ENCODE measurements around the gene KIF11. TPM values are rescaled to one million over a fixed set of nuclear protein-coding genes. Genes with fewer than 3 reads are reported as not detected.

Gene KIF11
- total and polyA plus RNA-seq, 2 donors (not counting 3 experiments of a cell fraction or from before 2014, with no cell fraction given), result 7.3 to 42.6 TPM

GRCh38 chr10:92615515-92615914 is 22.6 kb downstream of the KIF11 start:
- intact Hi-C loops (cut with micrococcal nuclease), result no loop called here
- TF ChIP-seq POLR2A (IDR thresholded peaks at IDR 0.05; ENCODE audit: low read depth, low read length), result no peak
- TF ChIP-seq MYC (IDR thresholded peaks at IDR 0.05; ENCODE audit: low read depth, low read length), result no peak
- TF ChIP-seq JUN (IDR thresholded peaks at IDR 0.05; ENCODE audit: borderline replicate concordance, insufficient read depth, insufficient read length, low read depth), result no peak
- TF ChIP-seq GATA2 (IDR thresholded peaks at IDR 0.05; ENCODE audit: insufficient read depth, insufficient read length, low read depth, low read length), result no peak
- TF ChIP-seq, protein P1, sequence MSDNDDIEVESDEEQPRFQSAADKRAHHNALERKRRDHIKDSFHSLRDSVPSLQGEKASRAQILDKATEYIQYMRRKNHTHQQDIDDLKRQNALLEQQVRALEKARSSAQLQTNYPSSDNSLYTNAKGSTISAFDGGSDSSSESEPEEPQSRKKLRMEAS (IDR thresholded peaks at IDR 0.05; ENCODE audit: insufficient read depth, insufficient read length), result no peak
- no peak for TF ChIP-seq CTCF (IDR thresholded peaks at IDR 0.05; ENCODE audit: extremely low read depth in 1 of 2, insufficient read depth in 1 of 2, low read depth in 1 of 2, low read length in 2 of 2)
- Histone ChIP-seq H3K9ac (replicated peaks; ENCODE audit: extremely low read depth, insufficient read depth, low read length) (no peak overlapping the region), H4K20me1 (replicated peaks; ENCODE audit: control insufficient read depth, extremely low read depth, insufficient read depth, low read length) (no peaks in the 10 kb centered on the region), H3K4me3 (replicated peaks in 1 of 3; ENCODE audit: insufficient read depth in 1 of 3, low read depth in 1 of 3, low read length in 3 of 3) (no peak overlapping the region), H3K27me3 (ENCODE audit: control insufficient read depth in 2 of 2, insufficient read depth in 2 of 2, low read length in 2 of 2) (no peaks in the 10 kb centered on the region), H3K9me3 (replicated peaks; ENCODE audit: control insufficient read depth, insufficient read depth, low read length) (no peaks in the 10 kb centered on the region), H3K79me2 (ENCODE audit: control insufficient read depth, insufficient read depth, low read length) (peaks cover 18% of the 10 kb centered on the region), H3K27ac (ENCODE audit: insufficient read depth, low read depth, low read length) (no peak overlapping the region), H3K4me1 (ENCODE audit: control insufficient read depth, extremely low read depth, insufficient read depth, low read length) (no peaks in the 10 kb centered on the region), H3K36me3 (ENCODE audit: control insufficient read depth in 2 of 2, extremely low read depth in 1 of 2, insufficient read depth in 2 of 2, low read length in 2 of 2) (peaks cover 0 to 18% of the 10 kb centered on the region in 2 experiments), H3K4me2 (ENCODE audit: insufficient read depth, low read length) (no peak overlapping the region), H3K9me1 (replicated peaks; ENCODE audit: control insufficient read depth, extremely low read depth, insufficient read depth, low read length) (no peaks in the 10 kb centered on the region), H2AFZ (ENCODE audit: low read depth, low read length) (no peak overlapping the region)
- ChIA-PET POLR2A (no interaction called here), CTCF (interaction anchor here (1.0 to 1.4 kb wide), 3 partner anchors 8 to 25 kb away, joined by 3 to 8 read pairs (median 3); no protein-coding TSS in a partner anchor)
- dilution Hi-C loops (cut with MboI; ENCODE audit: extremely low pct_ligation_motif_present, low sequenced_read_pairs), result no loop called here
- FAIRE-seq, result no peak
- no TSS peak for BruUV-seq (replicated peaks)
- no peak for DNase-seq (ENCODE audit: low read depth, low spot score)

GRCh38 chr10:92619368-92619767 is 26.4 kb downstream of the KIF11 start:
- Histone ChIP-seq H2AFZ (ENCODE audit: low read depth, low read length) (no peak overlapping the region), H3K9ac (replicated peaks; ENCODE audit: extremely low read depth, insufficient read depth, low read length) (no peak overlapping the region), H4K20me1 (replicated peaks; ENCODE audit: control insufficient read depth, extremely low read depth, insufficient read depth, low read length) (no peaks in the 10 kb centered on the region), H3K9me1 (replicated peaks; ENCODE audit: control insufficient read depth, extremely low read depth, insufficient read depth, low read length) (no peaks in the 10 kb centered on the region), H3K9me3 (replicated peaks; ENCODE audit: control insufficient read depth, insufficient read depth, low read length) (no peaks in the 10 kb centered on the region), H3K27ac (ENCODE audit: insufficient read depth, low read depth, low read length) (no peak overlapping the region), H3K27me3 (ENCODE audit: control insufficient read depth in 2 of 2, insufficient read depth in 2 of 2, low read length in 2 of 2) (no peaks in the 10 kb centered on the region), H3K4me3 (replicated peaks in 1 of 3; ENCODE audit: insufficient read depth in 1 of 3, low read depth in 1 of 3, low read length in 3 of 3) (no peak overlapping the region), H3K4me2 (ENCODE audit: insufficient read depth, low read length) (no peak overlapping the region), H3K79me2 (ENCODE audit: control insufficient read depth, insufficient read depth, low read length) (peaks cover 17% of the 10 kb centered on the region), H3K36me3 (ENCODE audit: control insufficient read depth in 2 of 2, extremely low read depth in 1 of 2, insufficient read depth in 2 of 2, low read length in 2 of 2) (peaks cover 0 to 6% of the 10 kb centered on the region in 2 experiments), H3K4me1 (ENCODE audit: control insufficient read depth, extremely low read depth, insufficient read depth, low read length) (no peaks in the 10 kb centered on the region)
- dilution Hi-C loops (cut with MboI; ENCODE audit: extremely low pct_ligation_motif_present, low sequenced_read_pairs), result no loop called here
- ChIA-PET POLR2A (no interaction called here), CTCF (no interaction called here)
- intact Hi-C loops (cut with micrococcal nuclease), result no loop called here
- no TSS peak for BruUV-seq (replicated peaks)
- DNase-seq (ENCODE audit: low read depth, low spot score), result no peak
- TF ChIP-seq MYC (IDR thresholded peaks at IDR 0.05; ENCODE audit: low read depth, low read length), result no peak
- TF ChIP-seq GATA2 (IDR thresholded peaks at IDR 0.05; ENCODE audit: insufficient read depth, insufficient read length, low read depth, low read length), result no peak
- TF ChIP-seq, protein P1 (IDR thresholded peaks at IDR 0.05; ENCODE audit: insufficient read depth, insufficient read length), result no peak
- TF ChIP-seq POLR2A (IDR thresholded peaks at IDR 0.05; ENCODE audit: low read depth, low read length), result no peak
- no peak for TF ChIP-seq FOS (IDR thresholded peaks at IDR 0.05; ENCODE audit: borderline replicate concordance, insufficient read depth, low read length)
- no peak for TF ChIP-seq POLR2AphosphoS5 (IDR thresholded peaks at IDR 0.05; ENCODE audit: insufficient read depth, low read depth, low read length)
- no peak for TF ChIP-seq JUN (IDR thresholded peaks at IDR 0.05; ENCODE audit: borderline replicate concordance, insufficient read depth, insufficient read length, low read depth)
- no peak for TF ChIP-seq CTCF (IDR thresholded peaks at IDR 0.05; ENCODE audit: extremely low read depth in 1 of 2, insufficient read depth in 1 of 2, low read depth in 1 of 2, low read length in 2 of 2)
- no peak for TF ChIP-seq EZH2 (IDR thresholded peaks at IDR 0.05; ENCODE audit: borderline replicate concordance, low read depth, low read length, severe bottlenecking)
- FAIRE-seq, result no peak

Data from endothelial cell of umbilical vein (primary cell).